ENCODE results near the gene ZNF778.

The ZNF778 gene

DNA sequence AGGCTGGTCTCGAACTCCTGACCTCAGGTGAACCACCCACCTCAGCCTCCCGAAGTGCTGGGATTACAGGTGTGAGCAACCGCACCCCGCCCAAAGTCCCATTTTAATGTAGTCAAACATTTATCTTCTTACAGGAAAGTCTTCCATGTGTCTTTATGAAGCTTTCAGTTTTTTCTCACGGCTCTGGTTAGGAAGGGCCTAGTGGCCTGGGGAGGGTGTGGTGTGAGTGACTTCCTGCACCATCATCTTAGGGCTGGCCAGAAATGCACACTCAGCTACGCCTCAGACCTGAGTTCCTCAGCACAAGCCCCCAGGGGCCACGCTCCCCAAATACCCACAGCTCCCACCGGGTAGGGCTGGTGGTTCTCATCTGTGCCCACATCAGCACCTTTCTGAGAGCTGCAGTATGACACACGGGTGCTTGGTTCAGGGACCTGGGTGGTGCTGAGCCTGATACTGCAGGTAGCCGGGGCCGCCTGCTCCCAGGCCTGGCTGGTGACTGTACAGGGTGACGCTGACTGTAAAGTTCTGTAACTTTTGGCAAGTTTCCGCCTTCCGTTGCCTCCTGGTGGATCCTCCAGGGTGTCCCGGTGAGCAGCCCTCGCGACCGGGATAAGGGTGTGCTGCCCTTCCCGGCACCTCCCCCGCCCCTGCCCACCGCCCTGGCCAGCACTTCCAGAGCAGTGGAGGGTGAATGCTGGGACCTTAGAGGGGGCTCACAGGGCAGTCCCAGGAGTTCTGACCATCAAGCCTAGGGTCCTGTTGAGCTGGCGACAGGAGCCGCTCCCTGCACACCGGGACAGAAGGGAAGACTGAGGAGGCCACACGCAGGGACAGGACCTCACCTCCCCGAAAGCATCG lies 52.5 kb downstream of the ZNF778 start:
- H3K4me3 ChIP-seq (ENCODE audit: low read depth, low read length) = no peak overlapping the region
- DNase-seq (ENCODE audit: low read depth) = no peak

DNA sequence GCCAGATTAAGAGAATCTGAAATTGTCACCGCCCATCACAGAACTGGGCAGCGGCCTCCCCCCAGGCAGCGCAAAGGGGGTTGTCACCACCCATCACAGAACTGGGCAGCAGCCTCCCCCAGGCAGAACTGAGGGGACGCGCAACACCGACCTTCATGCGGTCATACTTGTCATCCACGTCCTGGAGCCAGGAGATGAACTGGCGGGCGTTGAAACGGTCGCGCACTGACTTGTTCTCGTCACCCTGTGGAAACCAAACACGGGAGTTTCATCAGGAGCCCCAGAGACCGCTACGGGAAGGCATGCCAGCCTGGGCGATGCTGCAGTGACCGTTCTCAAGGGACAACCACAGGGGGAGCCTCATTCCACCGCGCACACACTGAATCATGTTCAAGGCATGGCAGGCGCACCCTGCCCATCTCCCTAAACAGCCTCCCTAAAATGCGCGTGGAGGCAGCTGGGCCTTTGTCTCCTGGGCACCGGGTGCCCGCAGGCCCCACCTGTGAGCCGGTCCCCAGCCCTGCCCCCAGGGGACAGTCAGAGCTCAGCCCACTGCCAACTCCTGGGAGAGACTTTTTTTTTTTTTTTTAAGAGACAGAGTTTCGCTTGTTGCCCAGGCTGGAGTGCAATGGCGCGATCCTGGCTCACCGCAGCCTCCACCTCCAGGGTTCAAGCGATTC lies 53.3 kb downstream of the ZNF778 start:
- no peak for DNase-seq (ENCODE audit: low read depth)

DNA sequence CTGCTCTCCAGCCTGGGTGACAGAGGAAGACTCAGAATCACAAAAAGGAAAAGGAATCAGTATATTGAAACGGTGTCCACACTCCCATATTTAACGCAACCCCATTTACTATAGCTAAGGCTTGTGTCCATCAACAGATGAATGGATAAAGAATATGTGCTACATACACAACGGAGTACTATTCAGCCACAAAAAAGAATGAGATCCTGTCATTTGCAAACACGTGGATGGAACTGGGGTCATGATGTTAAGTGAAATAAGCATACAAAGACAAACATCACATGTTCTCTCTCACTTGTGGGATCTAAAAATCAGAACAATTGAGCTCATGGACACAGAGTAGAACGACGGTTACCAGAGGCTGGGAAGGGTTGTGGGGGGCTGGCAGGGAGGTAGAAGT lies 55.1 kb downstream of the ZNF778 start:
- no peak overlapping the region for H3K4me3 ChIP-seq (ENCODE audit: low read depth, low read length)

More for the DNA sequence above, 53.3 kb downstream of the ZNF778 start:
- H3K4me3 ChIP-seq (ENCODE audit: low read depth, low read length) = no peak overlapping the region

DNA sequence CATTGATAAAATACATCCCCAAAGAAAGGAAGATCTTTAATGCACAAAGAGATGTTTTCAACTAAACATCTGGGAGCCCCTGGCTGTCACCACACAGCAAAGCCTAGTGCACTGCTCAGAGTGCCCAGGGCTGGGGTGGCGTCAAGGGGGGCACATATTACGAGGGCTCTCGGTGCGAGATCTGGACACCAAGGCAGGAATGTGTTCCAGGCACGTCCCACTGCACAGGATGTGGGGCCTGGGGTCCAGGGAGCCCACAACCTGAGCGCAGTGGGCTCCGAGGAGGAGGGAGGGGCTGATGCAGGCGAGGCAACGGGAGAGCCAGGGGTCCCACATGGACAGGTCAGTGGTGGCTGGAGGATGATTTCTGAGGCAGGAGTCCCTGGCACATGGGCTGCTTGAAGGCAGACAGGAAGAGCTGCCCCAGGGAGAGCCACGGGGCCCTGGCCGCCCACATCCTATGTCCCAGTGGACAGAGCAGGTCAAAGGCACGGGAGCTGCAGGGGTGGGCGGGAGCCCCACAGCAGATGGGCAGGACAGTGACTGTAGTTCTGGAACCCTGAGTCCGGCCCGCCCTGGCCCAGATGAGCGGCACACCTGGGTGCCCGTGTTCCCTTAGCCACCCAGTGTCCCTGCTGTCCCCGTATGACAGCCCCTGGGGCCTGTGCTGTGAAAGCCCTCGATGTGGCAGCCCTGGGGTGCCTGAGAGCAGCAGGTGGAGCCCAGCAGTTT lies 56.4 kb downstream of the ZNF778 start:
- no peak for DNase-seq (ENCODE audit: low read depth)
- H3K4me3 ChIP-seq (ENCODE audit: low read depth, low read length) = no peak overlapping the region

More for the DNA sequence above, 55.1 kb downstream of the ZNF778 start:
- DNase-seq (ENCODE audit: low read depth) = no peak

DNA sequence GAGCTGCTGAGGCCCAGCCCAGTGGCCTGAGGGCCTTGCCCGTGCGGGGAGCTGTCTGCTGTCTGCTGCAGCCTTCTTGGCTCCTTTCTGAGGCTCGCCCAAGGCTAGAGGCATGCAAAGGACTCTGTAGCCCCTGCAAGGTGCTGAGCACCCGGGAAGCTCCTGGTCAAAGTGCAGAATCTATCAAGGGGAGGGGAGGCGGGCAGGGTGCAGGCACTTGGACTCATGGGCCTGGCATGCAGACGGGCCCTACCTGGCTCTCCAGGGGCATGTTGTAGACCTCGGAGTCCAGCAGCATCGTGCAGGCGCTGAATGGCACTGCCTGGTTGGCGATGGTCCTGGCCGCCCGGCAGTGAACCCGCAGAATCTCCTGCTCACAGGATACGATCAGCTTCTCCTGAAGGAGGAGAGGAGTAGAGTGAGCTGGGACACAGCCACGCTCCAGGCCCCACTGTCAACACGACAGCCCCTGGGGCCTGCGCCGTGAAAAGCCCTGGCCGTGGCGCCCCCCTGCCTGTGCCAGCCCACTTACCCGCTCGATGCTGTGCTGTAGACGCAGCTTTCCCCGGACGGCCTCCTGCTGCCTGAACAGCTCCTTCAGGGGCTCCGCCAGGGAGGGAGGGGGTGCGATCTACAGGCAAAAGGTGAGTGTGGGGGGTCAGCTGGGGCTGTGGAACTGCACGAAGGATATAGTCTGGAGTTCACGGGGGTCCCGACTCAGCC lies 57.2 kb downstream of the ZNF778 start:
- no peak overlapping the region for H3K4me3 ChIP-seq (ENCODE audit: low read depth, low read length)
- no peak for DNase-seq (ENCODE audit: low read depth)

DNA sequence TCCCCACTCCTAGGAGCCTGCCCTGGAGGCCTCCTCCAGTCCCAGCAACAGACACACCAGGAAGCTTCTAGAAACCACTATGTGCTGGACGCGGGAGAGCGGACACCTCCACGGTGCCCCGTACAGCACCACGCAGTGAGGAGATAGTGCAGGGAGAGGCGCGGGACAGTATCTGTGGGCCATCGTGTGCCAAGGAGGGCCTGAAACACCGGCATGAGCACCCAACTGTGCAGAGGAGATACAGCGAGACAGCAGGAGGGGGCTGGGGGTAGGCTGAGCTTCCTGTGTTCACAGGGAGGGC lies 57.7 kb downstream of the ZNF778 start:
- DNase-seq (ENCODE audit: low read depth) = no peak
- no peak overlapping the region for H3K4me3 ChIP-seq (ENCODE audit: low read depth, low read length)

DNA sequence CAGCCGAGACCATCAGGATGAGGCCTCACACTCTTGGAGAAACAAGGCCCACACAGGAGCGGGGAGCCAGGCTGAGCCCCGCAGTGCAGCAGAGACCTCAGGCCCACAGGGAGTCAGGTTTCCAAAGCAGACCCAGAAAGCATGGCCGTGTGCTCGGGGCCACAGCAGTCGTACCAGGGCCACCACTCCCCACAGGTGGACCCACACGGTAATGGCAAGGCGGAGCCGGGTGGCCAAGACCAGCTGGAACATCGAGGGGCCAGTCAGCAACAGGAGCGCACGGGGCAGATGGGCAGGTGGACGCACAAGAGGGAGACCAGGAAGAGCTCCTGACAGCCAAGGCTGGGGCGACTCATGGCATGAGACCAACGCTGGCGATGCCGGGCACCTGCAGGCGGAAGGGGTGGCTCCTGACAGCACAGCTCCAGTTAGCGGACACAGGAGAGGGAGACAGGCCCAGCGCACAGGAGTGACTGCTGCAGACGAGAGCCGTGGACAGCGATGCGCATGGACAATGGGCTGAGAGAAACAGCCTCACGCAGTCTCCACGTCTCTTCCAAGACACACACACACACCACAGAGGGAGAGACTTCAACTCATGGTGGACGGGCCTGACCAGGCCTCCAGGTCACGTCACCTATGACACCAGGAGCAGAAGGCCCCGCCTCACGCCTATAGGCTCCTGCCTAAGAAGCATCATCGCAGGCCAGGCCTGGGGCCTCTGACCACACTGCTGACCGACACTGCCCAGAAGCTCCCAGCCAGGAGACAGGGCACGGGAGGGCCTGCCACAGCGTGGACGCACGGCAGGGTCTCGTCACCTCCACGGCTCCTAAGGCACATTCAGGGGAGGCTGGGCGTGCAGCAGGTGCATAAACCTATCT lies 58.6 kb downstream of the ZNF778 start:
- DNase-seq (ENCODE audit: low read depth) = no peak
- H3K4me3 ChIP-seq (ENCODE audit: low read depth, low read length) = no peak overlapping the region

DNA sequence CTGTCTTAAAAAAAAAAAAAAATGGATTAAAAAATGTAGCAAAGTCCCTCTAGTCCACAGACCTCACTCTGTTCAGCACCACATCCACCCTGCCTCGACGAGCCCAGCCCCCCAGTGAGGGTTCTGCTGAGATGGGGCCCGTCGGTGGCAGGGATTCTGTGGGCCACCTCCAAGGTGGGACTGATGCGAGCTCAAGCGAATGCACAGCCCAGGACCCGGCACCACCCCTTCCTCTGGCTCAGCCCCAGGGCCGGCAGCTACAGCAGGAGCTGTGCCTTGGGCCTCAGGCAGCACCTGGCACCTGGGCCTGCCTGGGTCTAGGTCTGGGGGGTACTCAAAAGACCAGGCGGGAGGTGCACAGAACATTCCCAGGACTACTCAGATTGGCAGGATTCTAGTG lies 59.5 kb downstream of the ZNF778 start:
- no peak for DNase-seq (ENCODE audit: low read depth)
- H3K4me3 ChIP-seq (ENCODE audit: low read depth, low read length) = no peak overlapping the region

DNA sequence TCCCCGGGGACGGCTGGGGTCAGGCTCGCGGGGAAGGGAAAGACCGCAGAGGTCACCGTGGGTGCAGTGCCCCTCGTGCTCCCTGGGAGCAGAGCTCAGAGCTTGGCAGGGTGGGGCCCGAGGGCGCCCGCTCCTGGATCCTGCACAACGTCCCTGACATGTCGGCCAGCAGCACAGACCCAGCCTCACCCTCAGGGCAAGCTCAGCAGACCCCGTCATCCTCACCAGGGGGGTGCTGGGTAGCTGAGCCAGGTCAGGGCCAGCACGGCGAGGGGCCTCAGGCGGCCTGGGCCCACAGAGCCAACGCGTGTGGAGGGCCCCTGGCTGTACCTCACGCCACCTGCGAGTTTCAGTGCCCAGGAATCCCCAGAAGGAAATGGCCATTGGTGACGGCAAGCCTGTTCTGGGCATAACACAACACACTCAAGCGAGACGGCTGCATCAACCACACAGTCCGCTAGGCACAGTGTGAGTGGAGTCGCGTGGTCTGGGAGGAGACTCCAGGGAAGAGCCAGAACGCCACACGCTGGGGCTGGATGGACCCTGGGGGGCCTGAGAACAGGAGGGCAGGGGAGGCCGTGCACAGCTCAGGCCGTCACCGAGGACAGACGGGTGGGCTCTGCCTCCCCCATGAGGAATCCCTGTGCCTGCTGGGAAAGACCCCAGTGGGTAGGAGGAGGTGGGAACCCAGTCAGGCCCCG lies 60.3 kb downstream of the ZNF778 start:
- no peak overlapping the region for H3K4me3 ChIP-seq (ENCODE audit: low read depth, low read length)
- DNase-seq (ENCODE audit: low read depth) = no peak

DNA sequence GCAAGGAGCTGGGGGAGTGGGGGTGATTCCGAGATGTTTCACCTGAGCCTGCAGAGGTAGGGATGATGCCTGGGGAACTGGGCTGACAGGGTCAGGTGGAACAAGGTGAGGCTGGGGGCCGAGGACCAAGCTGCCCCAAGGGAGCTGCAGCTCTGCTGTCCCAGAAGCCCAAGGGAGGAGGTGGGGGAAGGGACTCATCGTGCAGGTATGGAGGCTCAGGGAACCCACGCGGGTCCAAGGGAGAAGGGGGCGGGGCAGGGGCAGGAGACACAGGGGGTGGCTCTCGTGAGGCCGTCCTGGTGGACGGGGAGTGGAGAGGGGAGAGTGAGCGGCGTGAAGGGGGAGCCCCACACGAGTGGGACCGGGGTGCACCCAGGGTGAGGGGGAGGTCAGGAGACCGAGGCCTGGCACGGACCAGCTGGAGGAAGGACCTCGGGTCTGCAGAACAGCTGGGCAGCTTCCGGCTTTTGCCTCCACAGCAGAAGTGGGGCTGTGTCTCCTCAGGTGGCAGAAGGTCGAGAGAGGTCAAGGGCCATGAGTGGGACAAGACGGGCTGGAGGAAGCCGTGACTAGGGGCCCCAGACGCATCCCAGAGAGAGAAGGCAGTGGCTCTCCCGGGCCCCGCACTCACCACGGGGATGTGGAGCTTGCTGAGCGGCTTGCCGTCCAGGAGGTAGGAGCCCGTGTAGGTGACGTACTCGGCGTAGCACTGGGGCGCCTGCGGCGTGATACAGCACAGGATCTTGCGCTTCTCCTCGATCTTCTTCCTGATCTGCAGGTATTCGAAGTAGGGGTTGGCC lies 61.1 kb downstream of the ZNF778 start:
- no peak for DNase-seq (ENCODE audit: low read depth)
- H3K4me3 ChIP-seq (ENCODE audit: low read depth, low read length) = no peak overlapping the region

DNA sequence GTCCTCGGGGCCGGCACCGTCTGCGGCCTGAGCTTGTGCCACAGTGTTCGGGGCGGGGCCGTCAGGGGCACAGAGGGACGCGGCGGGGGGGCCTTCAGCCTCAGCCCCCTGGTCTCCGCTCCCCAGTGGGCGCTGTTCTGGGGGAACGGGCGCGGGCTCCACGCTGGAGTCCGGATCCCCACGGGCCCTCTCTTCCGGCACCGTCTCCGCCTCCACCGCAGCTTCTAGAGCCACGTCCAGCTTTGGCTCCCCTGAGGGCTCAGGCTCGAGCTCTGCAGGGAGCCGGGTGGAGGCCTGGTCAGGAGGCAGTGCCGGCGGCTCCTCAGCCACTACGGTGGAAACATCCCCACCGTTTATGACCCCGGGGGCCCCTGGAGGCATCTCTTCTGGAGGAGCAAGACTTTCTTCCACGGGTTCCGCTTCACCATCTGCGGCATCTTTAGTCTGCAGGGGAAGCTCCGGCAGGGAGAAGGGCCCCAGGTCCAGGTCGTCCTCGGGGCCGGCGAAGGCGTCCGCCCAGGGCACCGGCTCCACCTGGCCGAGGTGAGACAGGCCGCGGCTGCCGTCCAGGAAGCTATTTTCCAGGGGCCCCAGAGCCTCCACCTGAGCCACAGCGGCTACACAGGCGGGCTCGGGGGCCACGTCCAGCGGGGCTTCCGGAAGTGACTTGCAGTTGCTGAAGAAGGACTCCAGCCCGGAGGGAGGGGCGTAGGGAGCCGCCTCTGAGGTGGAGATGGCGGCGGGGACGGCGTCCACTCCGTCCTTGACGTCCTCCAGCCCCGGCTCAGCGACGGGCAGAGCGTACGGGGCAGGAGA lies 62.4 kb downstream of the ZNF778 start:
- no peak for DNase-seq (ENCODE audit: low read depth)
- no peak overlapping the region for H3K4me3 ChIP-seq (ENCODE audit: low read depth, low read length)

DNA sequence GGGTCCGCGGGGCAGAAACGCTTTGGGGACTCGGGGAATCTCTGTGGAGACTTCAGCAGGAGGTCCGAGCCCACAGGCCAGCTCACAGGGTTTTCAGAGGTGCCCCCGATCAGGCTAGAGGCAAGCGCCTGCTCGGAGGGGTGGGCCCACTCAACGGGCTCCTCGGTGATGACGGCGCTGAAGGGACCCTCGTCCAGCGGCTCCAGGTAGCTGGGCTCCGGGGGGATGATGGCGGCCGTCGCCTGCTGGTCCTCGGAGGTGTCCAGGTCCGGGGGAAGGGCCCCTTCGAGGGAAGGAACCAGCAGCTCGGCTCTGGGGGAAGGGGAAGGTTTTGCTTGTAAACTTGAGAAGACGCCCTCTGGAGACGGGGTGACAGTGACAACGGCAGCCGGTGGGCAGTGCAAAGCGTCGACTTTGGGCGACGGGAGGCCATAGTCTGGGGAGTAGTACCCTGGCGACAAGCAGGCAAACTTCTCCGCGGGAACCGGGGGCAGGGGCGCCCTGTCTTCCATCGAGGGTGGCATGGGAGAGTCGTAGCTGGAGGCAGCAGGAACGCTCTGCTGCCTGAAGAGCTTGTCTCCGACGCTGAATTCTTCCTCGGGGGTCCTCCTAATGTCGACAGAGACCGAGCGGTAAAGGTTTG lies 63.2 kb downstream of the ZNF778 start:
- no peak for DNase-seq (ENCODE audit: low read depth)
- no peak overlapping the region for H3K4me3 ChIP-seq (ENCODE audit: low read depth, low read length)

DNA sequence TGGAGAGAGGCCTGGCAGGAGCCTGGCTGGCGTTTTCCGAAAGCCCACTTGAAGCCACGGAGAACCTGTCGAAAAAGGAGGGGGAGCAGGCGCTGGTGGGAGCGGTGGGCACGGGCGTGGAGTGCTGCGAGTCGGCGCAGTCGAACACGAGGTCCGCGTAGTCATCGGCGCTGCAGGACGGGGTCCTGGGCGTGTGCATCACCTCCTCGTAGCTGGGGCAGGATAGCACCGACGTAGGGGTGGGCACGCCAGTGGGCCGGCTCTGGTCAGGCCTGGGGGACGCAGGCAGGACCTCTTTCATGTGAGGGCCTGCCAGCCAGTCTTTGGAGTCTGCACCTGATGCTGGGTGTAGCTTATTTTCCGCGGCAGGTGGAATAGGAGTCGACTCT lies 63.7 kb downstream of the ZNF778 start:
- no peak for DNase-seq (ENCODE audit: low read depth)
- no peak overlapping the region for H3K4me3 ChIP-seq (ENCODE audit: low read depth, low read length)

DNA sequence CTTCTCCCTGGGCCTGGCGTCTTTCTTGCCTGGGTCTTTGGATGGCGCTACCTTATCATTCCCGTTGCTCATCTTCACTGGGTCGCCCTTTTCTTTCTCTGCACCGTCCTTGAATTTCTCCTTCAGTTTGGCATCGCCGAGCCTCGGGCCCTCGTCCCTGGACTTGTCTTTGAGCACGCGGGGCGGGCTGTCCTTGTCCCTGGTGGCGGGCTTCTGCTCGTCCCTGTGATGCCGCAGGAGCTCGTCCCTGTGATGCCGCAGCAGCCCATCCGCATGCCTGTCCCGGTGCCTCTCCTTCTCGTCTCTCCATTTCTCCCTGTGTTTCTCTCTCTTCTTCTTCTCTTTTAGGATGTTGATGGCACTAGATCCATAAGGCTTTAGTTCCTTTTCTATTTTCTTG lies 64.3 kb downstream of the ZNF778 start:
- no peak for DNase-seq (ENCODE audit: low read depth)
- no peak overlapping the region for H3K4me3 ChIP-seq (ENCODE audit: low read depth, low read length)

DNA sequence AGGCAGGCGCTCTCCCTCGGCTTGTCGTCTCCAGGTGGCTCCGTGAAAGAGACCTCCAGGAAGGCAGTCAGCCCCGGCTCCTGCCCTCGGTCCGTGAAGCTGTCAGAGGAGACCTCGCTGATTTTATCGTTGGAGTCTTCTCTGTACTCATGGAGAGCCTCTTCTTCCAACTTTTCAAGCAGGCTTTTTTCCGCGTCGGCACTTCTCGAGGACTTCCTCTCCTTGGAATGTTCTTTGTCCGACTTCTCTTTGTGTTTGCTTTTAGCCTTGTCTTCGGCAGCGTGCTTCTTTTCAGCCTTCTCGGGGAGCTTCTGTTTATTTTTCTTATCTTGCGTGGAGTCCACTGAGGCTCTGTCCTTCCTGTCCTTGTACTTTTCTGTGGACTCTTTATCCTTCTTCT lies 65.0 kb downstream of the ZNF778 start:
- no peak for DNase-seq (ENCODE audit: low read depth)
- no peak overlapping the region for H3K4me3 ChIP-seq (ENCODE audit: low read depth, low read length)

DNA sequence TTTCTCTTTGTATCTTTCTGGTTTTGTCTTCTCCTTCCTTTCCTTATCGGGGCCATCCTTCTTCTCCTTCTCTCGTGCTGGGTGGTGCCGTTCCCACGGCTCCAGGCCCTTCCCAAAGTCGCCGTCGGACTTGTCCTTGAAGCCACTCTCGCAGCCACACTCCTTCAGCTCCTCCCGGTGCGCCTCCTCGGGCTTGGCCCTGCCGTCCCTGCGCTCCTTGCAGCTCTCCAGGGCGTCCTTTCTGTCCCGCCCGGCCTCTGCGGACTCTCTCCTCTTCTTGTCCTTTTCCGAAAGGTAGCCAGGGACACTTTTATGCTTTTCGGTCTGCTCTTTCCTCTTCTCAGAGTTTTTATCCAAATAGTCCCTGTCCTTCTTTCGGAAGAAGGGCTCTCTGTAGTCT lies 65.9 kb downstream of the ZNF778 start:
- no peak for DNase-seq (ENCODE audit: low read depth)
- H3K4me3 ChIP-seq (ENCODE audit: low read depth, low read length) = no peak overlapping the region

All from skeletal muscle cell (primary cell).